Retinal pigment epithelial cell (primary cell): ENCODE measurements around the gene MTHFD2.

Experiments
- DNase-seq: peaks from one replicate; pipeline ENCODE4 v3.0.0-alpha.2; 2010; ENCODE audit warnings: low read depth
- H3K4me3 ChIP-seq: 2 replicates; pipeline ENCODE4 v1.5.1; 2011; ENCODE audit warnings: mild to moderate bottlenecking, low read length, control low read depth, moderate library complexity
- CTCF ChIP-seq: conservative IDR thresholded peaks from 2 replicates; pipeline ENCODE4 v1.5.1; 2011; ENCODE audit warnings: low read depth, low read length, control low read depth, inconsistent platforms

MTHFD2 gene

GRCh38 chr2:74253306-74253970 lies 55.0 kb downstream of the MTHFD2 start:
- no peak for TF ChIP-seq CTCF
- no peak for DNase-seq
- no peak overlapping the region for H3K4me3 ChIP-seq

- TF ChIP-seq CTCF, result no peak
- H3K4me3 ChIP-seq, result no peak overlapping the region
- DNase-seq, result no peak
Measured at GRCh38 chr2:74253971-74254310, 55.5 kb downstream of the MTHFD2 start.

DNA sequence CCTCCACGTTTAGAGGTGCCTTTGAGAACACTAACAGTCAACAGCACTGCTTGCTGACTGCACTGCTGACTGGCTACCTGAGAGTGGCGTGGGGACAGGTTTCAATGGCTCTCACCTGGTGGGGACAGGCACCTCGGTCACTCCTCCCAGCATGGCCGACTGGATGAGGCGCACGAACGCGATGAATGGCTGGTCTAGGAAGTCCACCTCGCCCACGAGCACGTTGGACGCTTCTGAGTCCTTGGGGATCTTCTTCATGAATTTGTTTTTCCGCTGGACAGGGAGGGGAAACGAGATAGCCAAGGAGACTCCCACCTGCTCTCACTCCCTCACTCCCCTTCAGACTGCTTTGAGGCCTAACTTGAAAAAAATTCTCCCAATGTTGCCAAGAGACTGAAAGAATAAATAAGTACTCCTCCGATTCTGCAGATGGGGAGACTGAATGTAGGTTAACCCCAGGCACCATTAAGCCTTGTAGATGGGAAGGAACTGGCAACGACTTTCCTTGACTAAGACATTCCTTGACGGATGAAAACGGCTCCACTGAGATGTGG lies 57.3 kb downstream of the MTHFD2 start:
- no peak overlapping the region for H3K4me3 ChIP-seq
- TF ChIP-seq CTCF, result no peak
- DNase-seq, result no peak

GRCh38 chr2:74259191-74259590 lies 60.8 kb downstream of the MTHFD2 start:
- H3K4me3 ChIP-seq, result no peak overlapping the region
- no peak for TF ChIP-seq CTCF
- no peak for DNase-seq

- TF ChIP-seq CTCF, result no peak
- DNase-seq, result no peak
Measured at GRCh38 chr2:74259733-74260132, 61.3 kb downstream of the MTHFD2 start.

GRCh38 chr2:74260495-74260894 lies 62.1 kb downstream of the MTHFD2 start:
- no peak overlapping the region for H3K4me3 ChIP-seq
- no peak for DNase-seq
- TF ChIP-seq CTCF, result no peak

More at GRCh38 chr2:74259733-74260132, 61.3 kb downstream of the MTHFD2 start:
- no peak overlapping the region for H3K4me3 ChIP-seq

DNA sequence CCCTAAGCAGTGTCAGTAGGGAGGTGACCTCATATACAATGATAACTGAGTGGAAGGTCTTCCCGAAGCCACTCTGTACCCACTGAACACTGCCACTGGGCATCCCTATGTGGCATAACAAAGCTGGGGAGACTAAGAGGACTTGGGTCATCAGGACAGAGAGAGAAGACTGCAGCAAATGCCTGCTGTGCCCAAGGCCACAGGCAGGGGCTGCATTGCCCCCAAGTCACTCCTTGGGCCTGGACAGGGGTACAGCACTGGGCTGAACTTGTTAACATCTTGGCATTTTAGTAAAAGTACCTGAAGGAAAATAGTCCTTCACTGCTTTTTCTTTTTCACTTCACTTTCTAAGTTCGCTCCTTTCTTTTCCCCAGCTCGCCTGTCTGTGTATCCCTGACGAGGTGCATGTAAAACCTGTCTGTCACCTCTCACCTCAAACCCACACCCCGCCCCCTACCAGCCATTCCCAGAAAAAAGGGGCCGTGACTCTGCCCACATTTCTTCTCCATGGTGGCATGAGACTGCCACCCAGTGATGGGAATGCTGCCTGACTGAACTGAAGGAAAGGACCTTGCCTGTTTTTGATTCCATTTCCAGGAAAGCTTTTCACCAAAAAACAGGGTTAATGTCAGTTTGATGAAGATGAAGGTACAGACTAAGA lies 62.9 kb downstream of the MTHFD2 start:
- peak; percentile 69 for TF ChIP-seq CTCF
- no peak overlapping the region for H3K4me3 ChIP-seq
- no peak for DNase-seq
